Activated naive CD8-positive, alpha-beta T cell treated with anti-CD3 and anti-CD28 coated beads for 36 hours (primary cell): ENCODE data around the gene TRAPPC3L. TPM values are rescaled to one million over a fixed set of nuclear protein-coding genes. Genes with fewer than 3 reads are reported as not detected.
A peak's percentile ranks its signal among the peaks of the same experiment; 100 is the strongest.

Experiments
- DNase-seq: peaks from one replicate; pipeline ENCODE4 v3.0.0; 2021
- H3K27ac Mint-ChIP-seq: one replicate; pipeline ENCODE4 v1.8.0; 2022; ENCODE audit warnings: mild to moderate bottlenecking, moderate library complexity, mixed read lengths
- H3K27me3 Mint-ChIP-seq: one replicate; pipeline ENCODE4 v1.8.0; 2022; ENCODE audit warnings: mild to moderate bottlenecking, mixed read lengths
- H3K36me3 Mint-ChIP-seq: one replicate; pipeline ENCODE4 v1.8.0; 2021; ENCODE audit warnings: mild to moderate bottlenecking, mixed read lengths
- H3K4me1 Mint-ChIP-seq: one replicate; pipeline ENCODE4 v1.8.0; 2021; ENCODE audit warnings: mixed read lengths
- H3K4me3 Mint-ChIP-seq: one replicate; pipeline ENCODE4 v1.8.0; 2022; ENCODE audit warnings: mild to moderate bottlenecking, moderate library complexity, mixed read lengths
- H3K9me3 Mint-ChIP-seq: one replicate; pipeline ENCODE4 v1.8.0; 2022; ENCODE audit warnings: mixed read lengths
- total RNA-seq, 2 experiments: library from RNA; stranded (reverse); gene quantifications; one replicate each; pipeline ENCODE4 v1.2.3, GENCODE V29; 2021

The TRAPPC3L gene
- total RNA-seq, 2 experiments from 2014 or later, result not detected

DNA sequence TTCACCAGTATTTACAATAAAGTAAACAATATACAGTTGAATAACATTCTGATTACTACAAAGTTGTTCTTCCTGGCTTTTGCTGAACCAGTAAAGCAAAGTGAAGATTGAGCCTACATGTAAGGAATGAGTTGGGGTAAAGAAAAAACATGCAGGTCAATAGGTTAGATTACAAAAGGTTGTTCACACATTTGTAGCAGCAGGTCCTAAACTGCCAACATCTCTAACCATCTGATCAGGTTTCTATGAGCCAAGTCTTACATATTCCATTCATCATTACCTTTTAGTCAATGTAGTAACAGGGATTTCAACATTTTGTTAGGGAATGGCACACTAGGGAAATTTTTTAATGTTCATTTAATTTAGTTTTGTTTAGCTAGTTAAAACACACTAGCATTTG lies 93.6 kb downstream of the TRAPPC3L start:
- Mint-ChIP-seq H3K27ac (no peak overlapping the region), H3K9me3 (no peaks in the 10 kb centered on the region), H3K4me3 (no peak overlapping the region), H3K36me3 (no peaks in the 10 kb centered on the region), H3K27me3 (peaks cover 10% of the 10 kb centered on the region), H3K4me1 (peaks cover 14% of the 10 kb centered on the region)
- no peak for DNase-seq

DNA sequence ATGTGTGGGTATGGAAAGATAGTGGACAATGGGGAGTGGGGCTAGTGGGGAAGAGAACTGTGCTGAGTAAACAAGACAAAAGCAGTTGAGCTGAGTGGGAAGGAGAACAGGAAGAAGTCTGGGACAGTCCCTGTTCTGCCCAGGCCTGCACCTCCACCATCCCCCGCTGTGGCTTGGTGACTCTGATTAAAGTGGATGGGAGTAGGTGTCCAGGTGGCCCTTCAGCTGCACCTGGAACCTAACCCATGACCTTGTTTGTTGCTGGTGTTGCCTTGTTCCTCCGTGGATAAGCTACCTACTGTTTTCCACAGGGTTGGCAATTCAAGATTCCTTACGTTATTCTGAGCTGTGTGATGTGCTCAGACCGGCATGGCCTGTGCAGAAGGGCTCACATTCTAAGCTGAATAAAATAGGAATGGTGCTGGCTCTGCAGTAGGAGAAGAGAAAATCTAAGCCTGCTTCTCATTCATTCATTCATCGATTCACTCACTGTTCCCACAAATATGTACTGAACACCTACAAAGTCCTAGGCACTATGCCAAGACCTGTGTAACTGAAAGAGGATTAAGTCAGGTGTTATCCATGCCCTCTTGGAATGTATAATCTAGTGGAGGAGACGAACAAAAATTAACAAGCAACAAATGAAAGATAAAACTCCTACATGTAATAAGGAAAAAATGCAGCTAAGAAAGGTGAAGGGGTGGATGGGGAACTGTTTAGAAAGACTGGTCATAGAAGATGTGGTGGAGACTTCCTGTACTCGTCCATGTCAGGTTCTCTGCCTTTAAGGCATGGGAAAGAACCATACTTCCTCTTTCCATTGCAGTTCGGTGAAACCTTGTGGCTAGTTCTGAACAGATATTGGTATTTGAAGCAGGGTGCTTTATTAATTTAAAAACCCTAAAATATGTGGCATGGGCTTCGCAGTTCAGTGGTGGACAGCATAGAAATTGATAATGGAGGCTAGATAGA lies 94.4 kb downstream of the TRAPPC3L start:
- peaks cover 10% of the 10 kb centered on the region for H3K27me3 Mint-ChIP-seq
- H3K36me3 Mint-ChIP-seq, result no peaks in the 10 kb centered on the region
- H3K4me1 Mint-ChIP-seq, result peaks cover 11% of the 10 kb centered on the region
- H3K9me3 Mint-ChIP-seq, result no peaks in the 10 kb centered on the region
- no peak overlapping the region for H3K27ac Mint-ChIP-seq
- H3K4me3 Mint-ChIP-seq, result no peak overlapping the region
- peak; percentile 8 for DNase-seq

DNA sequence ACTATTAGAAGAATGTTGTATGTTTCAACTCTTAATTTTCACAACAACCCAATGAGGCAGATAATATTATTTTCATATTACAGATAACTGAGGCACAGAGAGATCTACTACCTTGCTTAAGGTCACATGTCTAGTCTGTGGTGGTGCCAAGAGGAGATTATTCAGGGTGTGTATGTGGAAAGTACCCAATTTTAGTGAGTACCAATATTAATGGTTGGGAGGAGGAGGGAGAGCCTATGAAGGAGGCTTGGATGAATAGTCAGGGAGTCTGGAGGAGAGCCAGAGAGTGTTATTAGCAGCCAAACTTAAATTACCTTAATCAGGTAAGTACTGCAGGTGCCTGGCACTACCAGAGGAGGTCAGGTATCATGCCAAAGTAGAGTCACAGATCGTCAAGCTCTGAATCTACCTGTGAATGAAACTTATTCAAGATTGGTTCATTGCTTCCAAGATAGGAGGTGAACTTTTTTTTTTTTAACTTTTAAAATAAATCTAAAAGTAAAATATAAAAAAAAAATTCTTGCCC lies 95.2 kb downstream of the TRAPPC3L start:
- no peaks in the 10 kb centered on the region for H3K36me3 Mint-ChIP-seq
- H3K4me3 Mint-ChIP-seq, result no peak overlapping the region
- H3K27me3 Mint-ChIP-seq, result peaks cover 11% of the 10 kb centered on the region
- no peak overlapping the region for H3K27ac Mint-ChIP-seq
- no peak for DNase-seq
- H3K4me1 Mint-ChIP-seq, result peaks cover 11% of the 10 kb centered on the region
- H3K9me3 Mint-ChIP-seq, result no peaks in the 10 kb centered on the region

DNA sequence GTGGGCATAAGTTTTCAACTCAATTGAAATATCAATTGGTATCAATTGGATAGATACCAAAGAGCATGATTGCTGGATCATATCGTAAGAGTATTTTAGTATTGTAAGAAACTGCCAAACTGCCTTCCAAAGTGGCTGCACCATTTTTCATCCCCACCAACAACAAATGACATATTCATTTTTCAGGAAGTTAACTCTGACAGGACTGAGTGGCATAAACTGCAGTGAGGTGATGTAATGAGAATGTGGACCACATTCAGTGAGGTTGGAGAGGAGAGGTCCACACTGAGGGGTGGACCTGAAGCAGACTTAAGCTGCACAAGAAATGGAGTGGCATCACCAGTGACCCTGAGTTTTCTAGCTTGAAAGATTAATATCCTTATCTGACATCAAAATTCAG lies 95.9 kb downstream of the TRAPPC3L start:
- Mint-ChIP-seq H3K27me3 (peaks cover 13% of the 10 kb centered on the region), H3K4me1 (peaks cover 11% of the 10 kb centered on the region), H3K9me3 (no peaks in the 10 kb centered on the region), H3K36me3 (no peaks in the 10 kb centered on the region), H3K27ac (no peak overlapping the region), H3K4me3 (no peak overlapping the region)
- no peak for DNase-seq

DNA sequence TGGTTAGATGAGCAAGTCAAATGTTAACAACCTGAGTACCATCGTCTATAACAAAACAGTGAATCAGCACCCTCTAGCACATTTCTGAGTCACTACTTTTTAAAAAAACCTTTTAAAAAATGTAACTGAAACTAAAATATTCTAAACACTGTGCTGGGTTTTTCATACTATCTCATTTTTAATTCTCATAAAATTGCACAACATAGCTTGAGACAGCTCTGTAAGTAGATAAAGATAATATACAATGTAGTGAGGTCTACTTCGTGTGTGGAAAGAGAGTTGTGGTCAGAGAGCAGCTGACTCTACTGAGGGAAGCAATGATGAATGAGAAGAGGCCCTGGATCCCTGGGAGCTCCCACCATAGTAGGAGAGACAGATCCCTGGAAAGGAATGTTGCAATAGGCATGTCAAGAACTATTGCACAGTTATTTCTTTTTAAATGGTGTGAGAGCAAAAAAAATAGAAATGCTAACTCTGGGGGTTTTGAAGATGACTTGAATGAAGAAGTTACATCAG lies 97.9 kb downstream of the TRAPPC3L start:
- H3K4me1 Mint-ChIP-seq, result peaks cover 11% of the 10 kb centered on the region
- DNase-seq, result no peak
- H3K4me3 Mint-ChIP-seq, result no peak overlapping the region
- H3K9me3 Mint-ChIP-seq, result no peaks in the 10 kb centered on the region
- peaks cover 17% of the 10 kb centered on the region for H3K27me3 Mint-ChIP-seq
- H3K36me3 Mint-ChIP-seq, result no peaks in the 10 kb centered on the region
- no peak overlapping the region for H3K27ac Mint-ChIP-seq

DNA sequence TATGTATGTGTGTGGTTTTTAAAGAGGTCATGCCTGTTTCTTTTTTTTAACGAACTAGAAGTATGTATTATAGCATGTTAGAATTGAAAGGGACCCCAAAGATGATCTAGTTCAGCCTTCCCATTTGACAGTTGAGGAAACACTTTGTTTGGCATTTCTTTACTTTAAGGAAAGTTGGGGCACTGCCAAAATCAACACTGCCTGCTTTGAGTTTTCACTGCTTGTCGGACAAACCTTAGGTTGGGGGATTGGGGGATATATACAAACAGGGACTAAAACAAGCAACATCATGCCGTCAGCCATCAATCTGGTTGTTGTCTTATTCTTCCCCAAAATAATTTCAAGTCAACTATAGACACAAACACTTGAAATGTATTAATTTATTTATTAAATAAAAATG lies 98.4 kb downstream of the TRAPPC3L start:
- peaks cover 11% of the 10 kb centered on the region for H3K4me1 Mint-ChIP-seq
- H3K36me3 Mint-ChIP-seq, result no peaks in the 10 kb centered on the region
- H3K4me3 Mint-ChIP-seq, result no peak overlapping the region
- H3K9me3 Mint-ChIP-seq, result no peaks in the 10 kb centered on the region
- peaks cover 22% of the 10 kb centered on the region for H3K27me3 Mint-ChIP-seq
- DNase-seq, result no peak
- no peak overlapping the region for H3K27ac Mint-ChIP-seq

DNA sequence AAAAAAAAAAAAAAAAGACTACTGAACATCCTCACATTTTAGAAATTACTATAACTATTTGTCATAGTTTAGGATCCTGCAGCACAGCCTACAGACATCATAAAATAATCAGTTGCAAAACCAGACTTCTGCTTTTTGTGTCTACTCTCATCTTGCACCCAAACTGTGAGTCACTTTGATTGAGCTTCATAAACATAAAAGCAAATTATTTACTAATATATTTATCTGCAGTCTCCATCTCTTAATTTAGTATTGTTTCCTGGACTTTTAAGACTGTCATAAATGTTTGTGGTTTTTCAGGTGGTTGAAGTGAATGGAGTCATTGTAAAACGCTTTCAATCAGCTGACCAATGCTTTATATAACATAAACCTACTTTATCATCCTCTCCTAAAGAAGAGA lies 99.1 kb downstream of the TRAPPC3L start:
- Mint-ChIP-seq H3K4me1 (peaks cover 9% of the 10 kb centered on the region), H3K27me3 (peaks cover 26% of the 10 kb centered on the region), H3K4me3 (no peak overlapping the region), H3K27ac (no peak overlapping the region), H3K36me3 (no peaks in the 10 kb centered on the region), H3K9me3 (no peaks in the 10 kb centered on the region)
- no peak for DNase-seq

DNA sequence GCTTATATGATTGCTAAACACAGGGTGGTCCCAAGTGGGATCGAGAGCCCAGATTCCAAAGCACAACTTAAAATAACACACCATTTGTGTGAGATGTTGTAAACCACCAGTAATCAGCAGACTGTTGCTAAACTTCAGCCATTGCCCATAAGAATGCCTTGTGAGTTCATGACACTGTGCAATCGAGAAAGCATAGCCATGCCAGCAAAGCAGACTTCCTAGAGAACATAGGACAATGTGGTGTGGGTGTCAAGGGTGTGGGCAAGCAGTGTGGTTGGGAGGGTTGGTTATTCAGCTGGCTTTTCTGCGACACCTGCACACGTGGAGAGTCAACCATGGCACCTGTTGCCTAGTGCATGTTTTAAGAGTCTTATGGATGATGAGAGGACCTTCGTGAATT lies 100.4 kb downstream of the TRAPPC3L start:
- H3K4me3 Mint-ChIP-seq, result no peak overlapping the region
- no peaks in the 10 kb centered on the region for H3K4me1 Mint-ChIP-seq
- H3K27ac Mint-ChIP-seq, result no peak overlapping the region
- H3K27me3 Mint-ChIP-seq, result peaks cover 23% of the 10 kb centered on the region
- H3K36me3 Mint-ChIP-seq, result no peaks in the 10 kb centered on the region
- no peaks in the 10 kb centered on the region for H3K9me3 Mint-ChIP-seq
- DNase-seq, result no peak

Other genes with a start within 250 kb of the TRAPPC3L start
- gene DSE, start 174.7 kb downstream of the TRAPPC3L start, total RNA-seq, result 1 to 10 TPM; 3.2 to 4.9 TPM
- 1 to 10 TPM; 5.6 to 7.4 TPM for gene CALHM6, start 84.3 kb downstream of the TRAPPC3L start, total RNA-seq
- not detected for gene CALHM5, start 34.0 kb downstream of the TRAPPC3L start, total RNA-seq
- not detected for gene CALHM4, start 8.1 kb upstream of the TRAPPC3L start, total RNA-seq
- 10 to 100 TPM; 52.2 to 52.5 TPM for gene RWDD1, start 25.8 kb upstream of the TRAPPC3L start, total RNA-seq
- under 1 TPM; 0.23 to 0.44 TPM for gene RSPH4A, start 70.8 kb upstream of the TRAPPC3L start, total RNA-seq
- gene ZUP1, start 123.1 kb upstream of the TRAPPC3L start, total RNA-seq, result 10 to 100 TPM; 22.4 to 24.5 TPM
- gene KPNA5, start 135.5 kb upstream of the TRAPPC3L start, total RNA-seq, result 10 to 100 TPM in 1 of 2 experiments, 1 to 10 TPM in 1; 9.0 to 11.5 TPM
- not detected for gene FAM162B, start 220.0 kb upstream of the TRAPPC3L start, total RNA-seq